Caco-2 (cell line): ENCODE results near the gene TNNT2. TPM values are rescaled to one million over a fixed set of nuclear protein-coding genes. Genes with fewer than 3 reads are reported as not detected.

Experiments
- BruUV-seq: library from RNA; stranded (reverse); fragments of 400-500 nt; replicated peaks from 2 replicates; lab custom pipeline; 2021; lab: Mats Ljungman, UMichigan
- CTCF ChIA-PET: fragments of 300-600 bp; sonication (Branson Sonifier 250); formaldehyde crosslinking; loops from one replicate; lab custom pipeline; 2022; ENCODE audit warnings: antibody characterized with exemption; lab: Charles Lee
- POLR2A ChIA-PET: fragments of 300-600 bp; sonication (Branson Sonifier 250); formaldehyde crosslinking; loops from one replicate; lab custom pipeline; 2022; ENCODE audit warnings: antibody characterized with exemption; lab: Charles Lee
- DNase-seq, 2 experiments: peaks; one replicate each; pipeline versions ENCODE4 v3.0.0 to v3.0.0-alpha.2; 2020 to 2022
- H3K27me3 ChIP-seq: replicated peaks from 2 replicates; pipeline ENCODE4 v1.6.0; 2011; ENCODE audit warnings: low read length; ENCODE audit not compliant: control insufficient read depth, insufficient read depth
- H3K36me3 ChIP-seq: 2 replicates; pipeline ENCODE4 v1.5.1; 2011; ENCODE audit warnings: low read length; ENCODE audit not compliant: control insufficient read depth, insufficient read depth
- H3K4me1 ChIP-seq: fragments of 250-450 bp; sonication (Bioruptor Pico); 2 replicates; pipeline ENCODE4 v1.5.1; 2020; ENCODE audit warnings: mild to moderate bottlenecking
- H3K4me3 ChIP-seq: 2 replicates; pipeline ENCODE4 v1.5.1; 2011; ENCODE audit warnings: low read depth, mild to moderate bottlenecking, control low read depth, low read length
- H3K9me3 ChIP-seq: fragments of 250-450 bp; sonication (Bioruptor Pico); 2 replicates; pipeline ENCODE4 v1.5.1; 2020; ENCODE audit warnings: mild to moderate bottlenecking, moderate library complexity
- H3K27ac Mint-ChIP-seq: one replicate; pipeline ENCODE4 v1.8.0; 2022; ENCODE audit warnings: mixed read lengths; ENCODE audit not compliant: unreplicated experiment
- H3K27me3 Mint-ChIP-seq: one replicate; pipeline ENCODE4 v1.8.0; 2022; ENCODE audit warnings: mixed read lengths; ENCODE audit not compliant: insufficient read depth, unreplicated experiment
- H3K36me3 Mint-ChIP-seq: one replicate; pipeline ENCODE4 v1.8.0; 2022; ENCODE audit warnings: mild to moderate bottlenecking, mixed read lengths; ENCODE audit not compliant: insufficient read depth, unreplicated experiment
- H3K4me1 Mint-ChIP-seq: one replicate; pipeline ENCODE4 v1.8.0; 2022; ENCODE audit warnings: low read depth, mixed read lengths; ENCODE audit not compliant: unreplicated experiment
- H3K4me3 Mint-ChIP-seq: one replicate; pipeline ENCODE4 v1.8.0; 2022; ENCODE audit warnings: mild to moderate bottlenecking, moderate library complexity, mixed read lengths; ENCODE audit not compliant: unreplicated experiment
- H3K9me3 Mint-ChIP-seq: one replicate; pipeline ENCODE4 v1.8.0; 2022; ENCODE audit warnings: mixed read lengths; ENCODE audit not compliant: unreplicated experiment
- CTCF ChIP-seq, 2 experiments: fragments of 200-600 bp in 1 of 2; IDR thresholded peaks; 1 replicate in 1 of 2; 2 replicates in 1 of 2; pipeline versions ENCODE4 v1.5.1 to v1.8.0; 2011 to 2022; ENCODE audit warnings: antibody characterized with exemption in 1 of 2, control low read depth in 1 of 2, inconsistent platforms in 1 of 2, low read depth in 1 of 2, low read length in 1 of 2, mild to moderate bottlenecking in 1 of 2, moderate library complexity in 1 of 2; ENCODE audit not compliant: insufficient read depth in 1 of 2, severe bottlenecking in 1 of 2, unreplicated experiment in 1 of 2
- intact Hi-C: fragments of 100-400 bp; cut with micrococcal nuclease; formaldehyde crosslinking; loops from one replicate; pipeline ENCODE4 v1.10.0; 2022; ENCODE audit not compliant: unreplicated experiment
- total RNA-seq: library from RNA; stranded (reverse); gene quantifications from 2 replicates; pipeline ENCODE4 v1.2.3, GENCODE V29; 2022

Gene TNNT2
- total RNA-seq, 1 experiment from 2014 or later = 7.3 TPM

- no TSS peak for BruUV-seq
- no peak for TF ChIP-seq CTCF (IDR thresholded peaks at IDR 0.05; ENCODE audit: insufficient read depth in 1 of 2, low read depth in 1 of 2, low read length in 1 of 2, severe bottlenecking in 1 of 2, unreplicated experiment in 1 of 2)
- no peaks in the 10 kb centered on the region for H3K4me1 Mint-ChIP-seq
- no peak overlapping the region for H3K4me3 Mint-ChIP-seq
- intact Hi-C loops = no loop called here
- Histone ChIP-seq H3K27me3 (peaks cover 2% of the 10 kb centered on the region; the same call in 1 of the 2 replicates), H3K4me1 (no peaks in the 10 kb centered on the region), H3K4me3 (no peak overlapping the region), H3K9me3 (no peaks in the 10 kb centered on the region), H3K36me3 (no peaks in the 10 kb centered on the region)
- no peaks in the 10 kb centered on the region for H3K36me3 Mint-ChIP-seq
- CTCF ChIA-PET = no interaction called here
- POLR2A ChIA-PET = no interaction called here
- H3K27me3 Mint-ChIP-seq = peaks cover 15% of the 10 kb centered on the region
- H3K9me3 Mint-ChIP-seq = no peaks in the 10 kb centered on the region
- H3K27ac Mint-ChIP-seq = no peak overlapping the region
- DNase-seq = no peak
Measured at GRCh38 chr1:201325678-201326060, 51.8 kb downstream of the TNNT2 start.

- POLR2A ChIA-PET = no interaction called here
- BruUV-seq = no TSS peak
- peaks cover 15% of the 10 kb centered on the region for H3K27me3 Mint-ChIP-seq
Measured at GRCh38 chr1:201324821-201325677, 52.4 kb downstream of the TNNT2 start.

DNA sequence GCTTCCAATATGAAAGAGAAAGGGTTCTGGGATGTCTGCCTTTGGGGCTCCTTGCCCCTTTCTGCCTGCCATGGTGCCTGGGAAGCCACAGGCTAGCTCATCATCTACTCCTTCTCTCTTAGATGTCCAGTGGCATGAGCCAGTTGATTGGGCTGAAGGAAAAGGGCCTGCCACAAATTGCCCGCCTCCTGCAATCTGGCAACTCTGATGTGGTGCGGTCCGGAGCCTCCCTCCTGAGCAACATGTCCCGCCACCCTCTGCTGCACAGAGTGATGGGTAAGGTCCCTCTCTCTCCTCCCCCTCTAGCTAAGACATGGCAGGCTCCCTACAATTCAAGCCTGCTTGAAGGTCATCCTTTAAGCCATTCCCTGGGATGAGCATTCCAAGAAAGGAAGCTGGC lies 53.2 kb downstream of the TNNT2 start:
- Mint-ChIP-seq H3K36me3 (no peaks in the 10 kb centered on the region), H3K27ac (no peak overlapping the region), H3K27me3 (peaks cover 22% of the 10 kb centered on the region), H3K4me3 (no peak overlapping the region), H3K9me3 (no peaks in the 10 kb centered on the region), H3K4me1 (no peaks in the 10 kb centered on the region)
- CTCF ChIA-PET = interaction anchor here (0.7 to 1.2 kb wide), 3 partner anchors 15 to 151 kb away, joined by 3 read pairs; no protein-coding TSS in a partner anchor
- no peak for DNase-seq
- H3K36me3 ChIP-seq = no peaks in the 10 kb centered on the region
- POLR2A ChIA-PET = no interaction called here
- no peaks in the 10 kb centered on the region for H3K4me1 ChIP-seq
- intact Hi-C loops = no loop called here
- no peak for TF ChIP-seq CTCF (IDR thresholded peaks at IDR 0.05; ENCODE audit: insufficient read depth in 1 of 2, low read depth in 1 of 2, low read length in 1 of 2, severe bottlenecking in 1 of 2, unreplicated experiment in 1 of 2)
- H3K4me3 ChIP-seq = no peak overlapping the region
- peaks cover 2% of the 10 kb centered on the region; the same call in 1 of the 2 replicates for H3K27me3 ChIP-seq
- no TSS peak for BruUV-seq
- no peaks in the 10 kb centered on the region for H3K9me3 ChIP-seq

More at GRCh38 chr1:201324821-201325677, 52.4 kb downstream of the TNNT2 start:
- no peak for DNase-seq
- Histone ChIP-seq H3K9me3 (no peaks in the 10 kb centered on the region), H3K27me3 (peaks cover 2% of the 10 kb centered on the region; the same call in 1 of the 2 replicates), H3K36me3 (no peaks in the 10 kb centered on the region), H3K4me1 (no peaks in the 10 kb centered on the region), H3K4me3 (no peak overlapping the region)
- TF ChIP-seq CTCF (IDR thresholded peaks at IDR 0.05; ENCODE audit: insufficient read depth in 1 of 2, low read depth in 1 of 2, low read length in 1 of 2, severe bottlenecking in 1 of 2, unreplicated experiment in 1 of 2) = no peak
- CTCF ChIA-PET = interaction anchor here (1.0 kb wide), 1 partner anchor 21 kb away, joined by 3 read pairs; no protein-coding TSS in a partner anchor
- Mint-ChIP-seq H3K27ac (no peak overlapping the region), H3K36me3 (no peaks in the 10 kb centered on the region), H3K9me3 (no peaks in the 10 kb centered on the region), H3K4me1 (no peaks in the 10 kb centered on the region), H3K4me3 (no peak overlapping the region)
- intact Hi-C loops = no loop called here
